ENCODE data around the gene SP100. TPM values are rescaled to one million over a fixed set of nuclear protein-coding genes. Genes with fewer than 3 reads are reported as not detected.

The SP100 gene
- total and polyA plus RNA-seq, 2 donors (not counting 1 experiment from before 2014, with no cell fraction given), result 106 to 120 TPM

GRCh38 chr2:230569298-230569697, 153.3 kb downstream of the SP100 start:
- H4K20me1 ChIP-seq (ENCODE audit: control insufficient read depth, extremely low read depth, insufficient read depth, low read length), result no peaks in the 10 kb centered on the region
- H3K4me3 ChIP-seq (replicated peaks in 1 of 4; ENCODE audit: control extremely low read depth in 1 of 4, insufficient read depth in 1 of 4, low read depth in 3 of 4, low read length in 4 of 4), result no peak overlapping the region
- no peaks in the 10 kb centered on the region for H3K4me1 ChIP-seq (ENCODE audit: control insufficient read depth, extremely low read depth, insufficient read depth, low read length)
- H3K79me2 ChIP-seq (ENCODE audit: control insufficient read depth, insufficient read depth, low read length), result no peaks in the 10 kb centered on the region
- DNase-seq (ENCODE audit: low read depth in 2 of 2), result no peak
- no peak overlapping the region for H2AFZ ChIP-seq (ENCODE audit: low read length)
- H3K36me3 ChIP-seq (ENCODE audit: control insufficient read depth, insufficient read depth, low read length), result no peaks in the 10 kb centered on the region
- H3K9me3 ChIP-seq (ENCODE audit: control insufficient read depth, insufficient read depth, low read depth, low read length), result no peaks in the 10 kb centered on the region
- no peak overlapping the region for H3K27ac ChIP-seq (ENCODE audit: insufficient read depth, low read length)
- H3K27me3 ChIP-seq (ENCODE audit: control insufficient read depth, insufficient read depth, low read length), result peaks cover 2% of the 10 kb centered on the region
- H3K9ac ChIP-seq (ENCODE audit: insufficient read depth, low read length), result no peak overlapping the region
- no peak for TF ChIP-seq CTCF (conservative IDR thresholded peaks at IDR 0.05 in 1 of 2, IDR thresholded peaks at IDR 0.05 in 1 of 2; ENCODE audit: low read depth in 1 of 2, low read length in 2 of 2)
- TF ChIP-seq EZH2 (IDR thresholded peaks at IDR 0.05; ENCODE audit: low read length, missing control alignments), result no peak
- H3K4me2 ChIP-seq (ENCODE audit: extremely low read depth, insufficient read depth, low read length), result no peak overlapping the region

GRCh38 chr2:230570987-230571386, 155.0 kb downstream of the SP100 start:
- Histone ChIP-seq H3K36me3 (ENCODE audit: control insufficient read depth, insufficient read depth, low read length) (no peaks in the 10 kb centered on the region), H3K27ac (ENCODE audit: insufficient read depth, low read length) (no peak overlapping the region), H4K20me1 (ENCODE audit: control insufficient read depth, extremely low read depth, insufficient read depth, low read length) (no peaks in the 10 kb centered on the region), H3K9ac (ENCODE audit: insufficient read depth, low read length) (no peak overlapping the region), H3K79me2 (ENCODE audit: control insufficient read depth, insufficient read depth, low read length) (no peaks in the 10 kb centered on the region), H3K4me3 (replicated peaks in 1 of 4; ENCODE audit: control extremely low read depth in 1 of 4, insufficient read depth in 1 of 4, low read depth in 3 of 4, low read length in 4 of 4) (no peak overlapping the region), H3K27me3 (ENCODE audit: control insufficient read depth, insufficient read depth, low read length) (peaks cover 2% of the 10 kb centered on the region), H2AFZ (ENCODE audit: low read length) (no peak overlapping the region), H3K9me3 (ENCODE audit: control insufficient read depth, insufficient read depth, low read depth, low read length) (no peaks in the 10 kb centered on the region), H3K4me1 (ENCODE audit: control insufficient read depth, extremely low read depth, insufficient read depth, low read length) (no peaks in the 10 kb centered on the region), H3K4me2 (ENCODE audit: extremely low read depth, insufficient read depth, low read length) (no peak overlapping the region)
- TF ChIP-seq CTCF (conservative IDR thresholded peaks at IDR 0.05 in 1 of 2, IDR thresholded peaks at IDR 0.05 in 1 of 2; ENCODE audit: low read depth in 1 of 2, low read length in 2 of 2) (no peak), EZH2 (IDR thresholded peaks at IDR 0.05; ENCODE audit: low read length, missing control alignments) (no peak)
- DNase-seq (ENCODE audit: low read depth in 2 of 2), result no peak

GRCh38 chr2:230575642-230576324, 159.8 kb downstream of the SP100 start:
- Histone ChIP-seq H3K36me3 (ENCODE audit: control insufficient read depth, insufficient read depth, low read length) (no peaks in the 10 kb centered on the region), H3K79me2 (ENCODE audit: control insufficient read depth, insufficient read depth, low read length) (no peaks in the 10 kb centered on the region), H4K20me1 (ENCODE audit: control insufficient read depth, extremely low read depth, insufficient read depth, low read length) (no peaks in the 10 kb centered on the region), H3K27me3 (ENCODE audit: control insufficient read depth, insufficient read depth, low read length) (peaks cover 10% of the 10 kb centered on the region), H3K9me3 (ENCODE audit: control insufficient read depth, insufficient read depth, low read depth, low read length) (no peaks in the 10 kb centered on the region), H3K4me2 (ENCODE audit: extremely low read depth, insufficient read depth, low read length) (no peak overlapping the region), H2AFZ (ENCODE audit: low read length) (no peak overlapping the region), H3K27ac (ENCODE audit: insufficient read depth, low read length) (no peak overlapping the region), H3K4me3 (replicated peaks in 1 of 4; ENCODE audit: control extremely low read depth in 1 of 4, insufficient read depth in 1 of 4, low read depth in 3 of 4, low read length in 4 of 4) (no peak overlapping the region), H3K9ac (ENCODE audit: insufficient read depth, low read length) (no peak overlapping the region), H3K4me1 (ENCODE audit: control insufficient read depth, extremely low read depth, insufficient read depth, low read length) (no peaks in the 10 kb centered on the region)
- TF ChIP-seq EZH2 (IDR thresholded peaks at IDR 0.05; ENCODE audit: low read length, missing control alignments), result no peak
- no peak for TF ChIP-seq CTCF (conservative IDR thresholded peaks at IDR 0.05 in 1 of 2, IDR thresholded peaks at IDR 0.05 in 1 of 2; ENCODE audit: low read depth in 1 of 2, low read length in 2 of 2)
- DNase-seq (ENCODE audit: low read depth in 2 of 2), result no peak
